Mammary epithelial cell (primary cell): ENCODE measurements around the gene GPR161.

Source experiments
- CTCF ChIP-seq, 2 donors: IDR thresholded peaks in 1 of 2; conservative IDR thresholded peaks in 1 of 2; 2 replicates each; pipeline ENCODE4 v1.5.1; 2011 to 2012; ENCODE audit warnings: inconsistent platforms in 2 of 2, low read length in 2 of 2, mild to moderate bottlenecking in 2 of 2, control low read depth in 1 of 2, low read depth in 1 of 2; ENCODE audit not compliant: insufficient read depth in 1 of 2; ENCODE audit errors: extremely low read depth in 1 of 2
- EZH2 ChIP-seq: IDR thresholded peaks from 2 replicates; pipeline ENCODE4 v1.6.1; 2012; ENCODE audit warnings: low read length, inconsistent platforms, borderline replicate concordance

- TF ChIP-seq CTCF (conservative IDR thresholded peaks at IDR 0.05 in 1 of 2, IDR thresholded peaks at IDR 0.05 in 1 of 2; ENCODE audit: extremely low read depth in 1 of 2, insufficient read depth in 1 of 2, low read depth in 1 of 2, low read length in 2 of 2), result no peak
- no peak for TF ChIP-seq EZH2
These were observed 94.4 kb downstream of the GPR161 start for GRCh38 chr1:168042362-168042761.
